T47D (cell line): Measurements from ENCODE around the gene ETV7.

Source experiments
- DNase-seq, 2 experiments: peaks; one replicate each; pipeline versions ENCODE4 v3.0.0 to v3.0.0-alpha.2; 2011 to 2012; ENCODE audit warnings: low read depth in 1 of 2, low spot score in 1 of 2
- JUND ChIP-seq: IDR thresholded peaks from 2 replicates; pipeline ENCODE4 v1.6.1; 2012; ENCODE audit warnings: low read depth
- in situ Hi-C: cut with HindIII; loops from 2 replicates; pipeline ENCODE4 v1.10.0; 2016; ENCODE audit warnings: low sequenced_read_pairs, low pct_unique_long_range_greater_than_20kb

Gene ETV7

GRCh38 chr6:36355819-36356218 lies 31.6 kb downstream of the ETV7 start:
- DNase-seq, result no peak
- in situ Hi-C loops, result no loop called here
- TF ChIP-seq JUND, result no peak

- in situ Hi-C loops, result no loop called here
- DNase-seq, result no peak
- no peak for TF ChIP-seq JUND
Measured at GRCh38 chr6:36353411-36353915, 34.0 kb downstream of the ETV7 start.

GRCh38 chr6:36352477-36353157 lies 34.9 kb downstream of the ETV7 start:
- TF ChIP-seq JUND, result no peak
- in situ Hi-C loops, result no loop called here
- DNase-seq, result no peak

- in situ Hi-C loops, result no loop called here
- no peak for TF ChIP-seq JUND
- no peak for DNase-seq
Measured at GRCh38 chr6:36350681-36351571, 36.5 kb downstream of the ETV7 start.

GRCh38 chr6:36350082-36350481 lies 37.4 kb downstream of the ETV7 start:
- DNase-seq, result no peak
- in situ Hi-C loops, result no loop called here
- no peak for TF ChIP-seq JUND

GRCh38 chr6:36349240-36349639 lies 38.2 kb downstream of the ETV7 start:
- peak in 1 of 2 experiments; percentile 13 for DNase-seq
- no peak for TF ChIP-seq JUND
- in situ Hi-C loops, result no loop called here

- no peak for DNase-seq
- in situ Hi-C loops, result no loop called here
- TF ChIP-seq JUND, result no peak
Measured at GRCh38 chr6:36347621-36348020, 39.8 kb downstream of the ETV7 start.

- in situ Hi-C loops, result no loop called here
- DNase-seq, result no peak
- TF ChIP-seq JUND, result no peak
Measured at GRCh38 chr6:36346486-36347273, 40.8 kb downstream of the ETV7 start.

- in situ Hi-C loops, result no loop called here
- TF ChIP-seq JUND, result no peak
- DNase-seq, result peak in 1 of 2 experiments; percentile 30
Measured at GRCh38 chr6:36345681-36346466, 41.6 kb downstream of the ETV7 start.

GRCh38 chr6:36343109-36343680 lies 44.3 kb downstream of the ETV7 start:
- in situ Hi-C loops, result no loop called here
- DNase-seq, result no peak
- no peak for TF ChIP-seq JUND

- TF ChIP-seq JUND, result no peak
- in situ Hi-C loops, result no loop called here
- DNase-seq, result peak; percentile 69 to 78
Measured at GRCh38 chr6:36340618-36341454, 46.6 kb downstream of the ETV7 start.
